Activated CD8-positive, alpha-beta T cell treated with anti-CD3 and anti-CD28 coated beads for 36 hours (primary cell): Measurements from ENCODE around the gene B3GNT5. TPM values are rescaled to one million over a fixed set of nuclear protein-coding genes. Genes with fewer than 3 reads are reported as not detected.

Source experiments
- ATAC-seq: fragments of 200-7000 bp; cut with Tn5 transposase; one replicate; pipeline ENCODE4 v1.10.0; 2021; ENCODE audit warnings: mild to moderate bottlenecking, moderate library complexity
- CTCF ChIA-PET: fragments of 350-600 bp; sonication (Branson Sonifier 250); formaldehyde crosslinking; loops from one replicate; lab custom pipeline; 2021; ENCODE audit warnings: antibody characterized with exemption; lab: Charles Lee
- POLR2A ChIA-PET: fragments of 350-600 bp; sonication (Branson Sonifier 250); formaldehyde crosslinking; loops from one replicate; lab custom pipeline; 2021; ENCODE audit warnings: antibody characterized with exemption; lab: Charles Lee
- DNase-seq: peaks from one replicate; pipeline ENCODE4 v3.0.0-alpha.2; 2020
- H3K27ac Mint-ChIP-seq: one replicate; pipeline ENCODE4 v1.8.0; 2021; ENCODE audit warnings: mild to moderate bottlenecking, mixed read lengths
- H3K27me3 Mint-ChIP-seq: one replicate; pipeline ENCODE4 v1.8.0; 2021; ENCODE audit warnings: mixed read lengths
- H3K36me3 Mint-ChIP-seq: one replicate; pipeline ENCODE4 v1.8.0; 2021; ENCODE audit warnings: low read depth, mixed read lengths
- H3K4me1 Mint-ChIP-seq: one replicate; pipeline ENCODE4 v1.8.0; 2021; ENCODE audit warnings: low read depth, mixed read lengths
- H3K4me3 Mint-ChIP-seq: one replicate; pipeline ENCODE4 v1.8.0; 2021; ENCODE audit warnings: mild to moderate bottlenecking, moderate library complexity, mixed read lengths
- H3K9me3 Mint-ChIP-seq: one replicate; pipeline ENCODE4 v1.8.0; 2021; ENCODE audit warnings: mixed read lengths
- CTCF ChIP-seq: fragments of 200-600 bp; IDR thresholded peaks from one replicate; pipeline ENCODE4 v1.8.0; 2022; ENCODE audit warnings: antibody characterized with exemption, mild to moderate bottlenecking
- intact Hi-C: fragments of 100-400 bp; cut with micrococcal nuclease; formaldehyde crosslinking; loops from one replicate; pipeline ENCODE4 v1.10.0; 2022
- total RNA-seq, 2 experiments: library from RNA; stranded (reverse); gene quantifications; one replicate each; pipeline ENCODE4 v1.2.3, GENCODE V29; 2021

B3GNT5 gene
- 10 to 100 TPM; 25.8 to 26.1 TPM for total RNA-seq

GRCh38 chr3:183252973-183253527, at the start of gene B3GNT5:
TSS of gene B3GNT5 (plus strand) at chr3:183253253. CDS start at chr3:183269799, 16,546 bp downstream.
- intact Hi-C loops = no loop called here
- peaks cover 22% of the 10 kb centered on the region for H3K4me1 Mint-ChIP-seq
- peak within 1 kb of the TSS; percentile 81 for H3K4me3 Mint-ChIP-seq
- H3K36me3 Mint-ChIP-seq = peaks cover 28% of the 10 kb centered on the region
- ChIA-PET CTCF (interaction anchor here (0.7 to 4.2 kb wide), 7 partner anchors 8 to 131 kb away, joined by 3 to 27 read pairs (median 3); no protein-coding TSS in a partner anchor), POLR2A (interaction anchor here (0.5 to 1.9 kb wide), 6 partner anchors 13 to 382 kb away, joined by 3 to 6 read pairs (median 4); no protein-coding TSS in a partner anchor)
- H3K9me3 Mint-ChIP-seq = no peaks in the 10 kb centered on the region
- ATAC-seq (peak; percentile 46), DNase-seq (peak; percentile 66)
- peak within 1 kb of the TSS; percentile 78 for H3K27ac Mint-ChIP-seq
- H3K27me3 Mint-ChIP-seq = peaks cover 4% of the 10 kb centered on the region
- TF ChIP-seq CTCF = no peak

- H3K27me3 Mint-ChIP-seq = no peaks in the 10 kb centered on the region
- peaks cover 26% of the 10 kb centered on the region for H3K9me3 Mint-ChIP-seq
- H3K4me3 Mint-ChIP-seq = no peak overlapping the region
- H3K4me1 Mint-ChIP-seq = peaks cover 45% of the 10 kb centered on the region
- DNase-seq (no peak), ATAC-seq (no peak)
- no peak overlapping the region for H3K27ac Mint-ChIP-seq
- intact Hi-C loops = no loop called here
- TF ChIP-seq CTCF = no peak
- H3K36me3 Mint-ChIP-seq = peaks cover 25% of the 10 kb centered on the region
- ChIA-PET CTCF (interaction anchor here (0.9 kb wide), 1 partner anchor 19 kb away, joined by 3 read pairs; no protein-coding TSS in a partner anchor), POLR2A (no interaction called here)
Measured at GRCh38 chr3:183203670-183204069, 49.4 kb upstream of the B3GNT5 start.

- intact Hi-C loops = no loop called here
- Mint-ChIP-seq H3K4me1 (peaks cover 68% of the 10 kb centered on the region), H3K4me3 (peak overlapping the region; percentile 10), H3K9me3 (peaks cover 39% of the 10 kb centered on the region), H3K27ac (peak overlapping the region; percentile 94), H3K27me3 (no peaks in the 10 kb centered on the region), H3K36me3 (peaks cover 52% of the 10 kb centered on the region)
- POLR2A ChIA-PET = no interaction called here
- ATAC-seq = peak; percentile 59
- peak; percentile 50 for DNase-seq
- CTCF ChIA-PET = interaction anchor here (0.7 to 2.5 kb wide), 6 partner anchors 10 to 178 kb away, joined by 3 to 19 read pairs (median 4); no protein-coding TSS in a partner anchor
- TF ChIP-seq CTCF = no peak
Measured at GRCh38 chr3:183208260-183208659, 44.8 kb upstream of the B3GNT5 start.

- H3K27me3 Mint-ChIP-seq = no peaks in the 10 kb centered on the region
- ChIA-PET CTCF (interaction anchor here (0.7 to 2.5 kb wide), 3 partner anchors 10 to 51 kb away, joined by 3 to 19 read pairs (median 3); no protein-coding TSS in a partner anchor), POLR2A (no interaction called here)
- DNase-seq (no peak), ATAC-seq (no peak)
- peaks cover 66% of the 10 kb centered on the region for H3K4me1 Mint-ChIP-seq
- peaks cover 33% of the 10 kb centered on the region for H3K9me3 Mint-ChIP-seq
- no peak overlapping the region for H3K4me3 Mint-ChIP-seq
- H3K27ac Mint-ChIP-seq = peak overlapping the region; percentile 94
- H3K36me3 Mint-ChIP-seq = peaks cover 47% of the 10 kb centered on the region
- no peak for TF ChIP-seq CTCF
- intact Hi-C loops = no loop called here
Measured at GRCh38 chr3:183208800-183209199, 44.3 kb upstream of the B3GNT5 start.

GRCh38 chr3:183210341-183210740, 42.7 kb upstream of the B3GNT5 start:
- Mint-ChIP-seq H3K36me3 (peaks cover 45% of the 10 kb centered on the region), H3K9me3 (peaks cover 30% of the 10 kb centered on the region), H3K27me3 (no peaks in the 10 kb centered on the region), H3K27ac (peak overlapping the region; percentile 94), H3K4me3 (no peak overlapping the region), H3K4me1 (peaks cover 66% of the 10 kb centered on the region)
- DNase-seq (no peak), ATAC-seq (peak; percentile 17)
- no peak for TF ChIP-seq CTCF
- ChIA-PET POLR2A (no interaction called here), CTCF (interaction anchor here (1.6 kb wide), 1 partner anchor 26 kb away, joined by 6 read pairs; no protein-coding TSS in a partner anchor)
- intact Hi-C loops = no loop called here
